ENCODE data around the gene FAXC. TPM values are rescaled to one million over a fixed set of nuclear protein-coding genes. Genes with fewer than 3 reads are reported as not detected.

FAXC gene
- total and polyA plus RNA-seq, 2 donors (not counting 3 experiments of a cell fraction or from before 2014, with no cell fraction given), result 3.4 to 3.6 TPM

GRCh38 chr6:99369533-99369932 lies 20.1 kb upstream of the FAXC start:
- POLR2A ChIA-PET, result no interaction called here
- no peak for DNase-seq (ENCODE audit: low read depth, low spot score)
- H3K4me1 ChIP-seq (ENCODE audit: control insufficient read depth, extremely low read depth, insufficient read depth, low read length), result no peaks in the 10 kb centered on the region
- dilution Hi-C loops (cut with MboI; ENCODE audit: extremely low pct_ligation_motif_present, low sequenced_read_pairs), result no loop called here
- TF ChIP-seq POLR2AphosphoS5 (IDR thresholded peaks at IDR 0.05; ENCODE audit: insufficient read depth, low read depth, low read length), result no peak
- no peak for TF ChIP-seq CTCF (IDR thresholded peaks at IDR 0.05; ENCODE audit: extremely low read depth in 1 of 2, insufficient read depth in 1 of 2, low read depth in 1 of 2, low read length in 2 of 2)
- no peak for TF ChIP-seq MAX (IDR thresholded peaks at IDR 0.05; ENCODE audit: insufficient read depth, insufficient read length)
- TF ChIP-seq EZH2 (IDR thresholded peaks at IDR 0.05; ENCODE audit: borderline replicate concordance, low read depth, low read length, severe bottlenecking), result no peak
- intact Hi-C loops (cut with micrococcal nuclease), result no loop called here
- H3K79me2 ChIP-seq (ENCODE audit: control insufficient read depth, insufficient read depth, low read length), result no peaks in the 10 kb centered on the region
- BruUV-seq (replicated peaks), result no TSS peak
- H3K4me2 ChIP-seq (ENCODE audit: insufficient read depth, low read length), result no peak overlapping the region
- no peak overlapping the region for H3K27ac ChIP-seq (ENCODE audit: insufficient read depth, low read depth, low read length)
- no peaks in the 10 kb centered on the region for H4K20me1 ChIP-seq (replicated peaks; ENCODE audit: control insufficient read depth, extremely low read depth, insufficient read depth, low read length)
- H3K9me3 ChIP-seq (replicated peaks; ENCODE audit: control insufficient read depth, insufficient read depth, low read length), result no peaks in the 10 kb centered on the region
- CTCF ChIA-PET, result interaction anchor here (1.4 to 1.6 kb wide), 2 partner anchors 14 to 39 kb away, joined by 5 to 7 read pairs; no protein-coding TSS in a partner anchor
- H3K36me3 ChIP-seq (ENCODE audit: control insufficient read depth in 2 of 2, extremely low read depth in 1 of 2, insufficient read depth in 2 of 2, low read length in 2 of 2), result no peaks in the 10 kb centered on the region
- no peak for FAIRE-seq
- H3K27me3 ChIP-seq (ENCODE audit: control insufficient read depth in 2 of 2, insufficient read depth in 2 of 2, low read length in 2 of 2), result no peaks in the 10 kb centered on the region
- no peaks in the 10 kb centered on the region for H3K9me1 ChIP-seq (replicated peaks; ENCODE audit: control insufficient read depth, extremely low read depth, insufficient read depth, low read length)
- H3K4me3 ChIP-seq (replicated peaks in 1 of 3; ENCODE audit: insufficient read depth in 1 of 3, low read depth in 1 of 3, low read length in 3 of 3), result no peak overlapping the region
- no peak overlapping the region for H2AFZ ChIP-seq (ENCODE audit: low read depth, low read length)
- H3K9ac ChIP-seq (replicated peaks; ENCODE audit: extremely low read depth, insufficient read depth, low read length), result no peak overlapping the region

GRCh38 chr6:99366852-99367251 lies 17.4 kb upstream of the FAXC start:
- CTCF ChIA-PET, result interaction anchor here (1.6 kb wide), 1 partner anchor 41 kb away, joined by 4 read pairs; no protein-coding TSS in a partner anchor
- DNase-seq (ENCODE audit: low read depth, low spot score) (no peak), FAIRE-seq (no peak)
- no peak overlapping the region for H3K27ac ChIP-seq (ENCODE audit: insufficient read depth, low read depth, low read length)
- H4K20me1 ChIP-seq (replicated peaks; ENCODE audit: control insufficient read depth, extremely low read depth, insufficient read depth, low read length), result no peaks in the 10 kb centered on the region
- no peaks in the 10 kb centered on the region for H3K9me3 ChIP-seq (replicated peaks; ENCODE audit: control insufficient read depth, insufficient read depth, low read length)
- H3K4me1 ChIP-seq (ENCODE audit: control insufficient read depth, extremely low read depth, insufficient read depth, low read length), result no peaks in the 10 kb centered on the region
- H3K4me3 ChIP-seq (replicated peaks in 1 of 3; ENCODE audit: insufficient read depth in 1 of 3, low read depth in 1 of 3, low read length in 3 of 3), result no peak overlapping the region
- BruUV-seq (replicated peaks), result no TSS peak
- dilution Hi-C loops (cut with MboI; ENCODE audit: extremely low pct_ligation_motif_present, low sequenced_read_pairs) (no loop called here), intact Hi-C loops (cut with micrococcal nuclease) (no loop called here)
- H3K9me1 ChIP-seq (replicated peaks; ENCODE audit: control insufficient read depth, extremely low read depth, insufficient read depth, low read length), result no peaks in the 10 kb centered on the region
- H3K27me3 ChIP-seq (ENCODE audit: control insufficient read depth in 2 of 2, insufficient read depth in 2 of 2, low read length in 2 of 2), result no peaks in the 10 kb centered on the region
- H3K4me2 ChIP-seq (ENCODE audit: insufficient read depth, low read length), result no peak overlapping the region
- H3K79me2 ChIP-seq (ENCODE audit: control insufficient read depth, insufficient read depth, low read length), result no peaks in the 10 kb centered on the region
- POLR2A ChIA-PET, result no interaction called here
- H2AFZ ChIP-seq (ENCODE audit: low read depth, low read length), result no peak overlapping the region
- TF ChIP-seq FOS (IDR thresholded peaks at IDR 0.05; ENCODE audit: borderline replicate concordance, insufficient read depth, low read length) (no peak), JUN (IDR thresholded peaks at IDR 0.05; ENCODE audit: borderline replicate concordance, insufficient read depth, insufficient read length, low read depth) (no peak), MAX (IDR thresholded peaks at IDR 0.05; ENCODE audit: insufficient read depth, insufficient read length) (no peak), POLR2AphosphoS5 (IDR thresholded peaks at IDR 0.05; ENCODE audit: insufficient read depth, low read depth, low read length) (no peak), EZH2 (IDR thresholded peaks at IDR 0.05; ENCODE audit: borderline replicate concordance, low read depth, low read length, severe bottlenecking) (no peak), GATA2 (IDR thresholded peaks at IDR 0.05; ENCODE audit: insufficient read depth, insufficient read length, low read depth, low read length) (no peak), CTCF (IDR thresholded peaks at IDR 0.05; ENCODE audit: extremely low read depth in 1 of 2, insufficient read depth in 1 of 2, low read depth in 1 of 2, low read length in 2 of 2) (no peak), POLR2A (IDR thresholded peaks at IDR 0.05; ENCODE audit: low read depth, low read length) (no peak), MYC (IDR thresholded peaks at IDR 0.05; ENCODE audit: low read depth, low read length) (no peak)
- H3K9ac ChIP-seq (replicated peaks; ENCODE audit: extremely low read depth, insufficient read depth, low read length), result no peak overlapping the region
- H3K36me3 ChIP-seq (ENCODE audit: control insufficient read depth in 2 of 2, extremely low read depth in 1 of 2, insufficient read depth in 2 of 2, low read length in 2 of 2), result no peaks in the 10 kb centered on the region

Data from endothelial cell of umbilical vein (primary cell).